ENCODE data around the gene C19orf85.

DNA sequence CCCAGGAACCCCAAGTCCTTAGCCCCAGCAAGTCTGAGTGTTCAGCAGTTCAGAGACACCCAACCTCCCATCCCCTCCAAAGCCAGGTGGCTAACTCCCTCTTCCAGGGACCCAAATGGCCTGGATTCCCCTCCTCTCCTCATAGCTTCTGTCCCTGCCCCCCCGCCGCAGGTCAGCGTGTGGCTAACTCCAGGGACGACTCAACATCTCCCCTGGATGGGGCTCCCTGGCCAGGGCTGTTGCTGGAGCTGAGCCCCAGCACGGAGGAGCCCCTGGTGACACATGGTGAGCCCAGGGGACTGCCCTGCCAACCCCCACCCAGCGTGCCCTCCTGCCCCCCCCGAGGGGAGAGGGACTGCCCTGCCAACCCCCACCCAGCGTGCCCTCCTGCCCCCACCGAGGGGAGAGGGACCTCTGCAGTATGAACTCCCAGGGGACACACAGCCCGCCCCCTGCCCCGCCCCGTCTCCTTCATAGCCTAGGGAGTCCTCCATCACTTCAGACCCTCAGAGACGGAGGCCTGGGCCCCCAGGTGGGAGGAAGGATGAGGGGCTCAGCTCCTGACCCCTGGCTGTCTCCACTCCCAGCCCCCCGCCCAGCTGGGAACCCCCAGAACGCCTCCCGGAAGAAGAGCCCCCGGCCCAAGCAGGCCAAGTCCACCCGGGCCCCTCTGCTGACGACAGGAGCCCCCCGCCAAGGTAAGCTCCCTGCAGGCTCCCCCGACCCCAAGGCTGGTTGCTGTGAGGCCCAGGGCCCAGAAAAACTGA lies 25.3 kb upstream of the C19orf85 start:
- TF ChIP-seq GATA2 (IDR thresholded peaks at IDR 0.05; ENCODE audit: low read depth, low read length), result no peak
- TF ChIP-seq GATA3 (IDR thresholded peaks at IDR 0.05; ENCODE audit: low read depth, low read length), result no peak
